ENCODE measurements around the gene SPEG. TPM values are rescaled to one million over a fixed set of nuclear protein-coding genes. Genes with fewer than 3 reads are reported as not detected.

The SPEG gene
- total RNA-seq, 3 donors from 2014 or later (not counting 1 experiment from before 2014, with no cell fraction given), result 0.35 to 1.5 (median 1.2) TPM

DNA sequence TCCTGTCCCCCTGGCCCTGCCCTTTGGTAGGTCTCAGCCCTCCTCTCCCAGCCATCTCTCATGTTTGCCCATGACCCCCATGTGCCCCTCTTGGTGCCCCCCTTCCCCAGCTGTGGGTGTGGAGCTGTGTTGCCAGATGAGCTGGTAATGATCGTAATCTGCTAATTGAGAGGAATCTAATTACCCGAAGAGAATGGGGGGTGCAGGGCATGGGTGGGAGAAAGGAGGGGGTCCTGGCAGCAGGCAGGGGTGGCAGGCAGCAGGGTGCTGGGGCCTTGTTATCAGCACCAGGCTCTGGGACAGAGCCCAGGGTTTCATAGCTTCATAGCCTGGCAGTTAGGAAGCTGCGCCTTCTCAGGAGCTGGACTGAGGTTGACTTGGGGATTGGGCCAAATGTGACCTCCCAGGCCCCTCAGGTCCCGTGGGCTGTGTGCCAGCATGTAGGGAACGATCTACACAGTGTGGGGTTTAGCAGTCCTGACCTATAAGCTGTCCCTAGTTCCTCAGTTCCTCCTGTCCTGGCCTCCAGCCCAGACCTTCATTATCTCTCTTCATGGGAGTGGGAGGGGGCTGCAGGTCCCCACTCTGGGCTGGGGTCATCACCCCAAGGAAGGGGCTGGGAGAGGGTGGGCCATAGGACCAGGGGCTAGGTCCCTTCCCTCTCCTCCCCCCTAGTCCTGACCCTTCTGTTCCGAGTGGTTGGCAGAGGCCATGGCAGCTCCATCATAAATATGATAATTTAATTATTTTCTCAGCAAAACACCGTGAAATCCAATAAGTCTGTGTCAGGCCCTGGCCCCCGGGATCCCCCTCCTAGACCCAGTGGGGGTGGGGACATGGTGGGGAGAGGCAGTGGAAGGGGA, 73.2 kb downstream of the SPEG start:
- Histone ChIP-seq H3K27me3 (ENCODE audit: control insufficient read depth, insufficient read depth, low read length) (peaks cover 28% of the 10 kb centered on the region), H3K4me3 (ENCODE audit: low read length) (no peak overlapping the region), H3K9me3 (ENCODE audit: control insufficient read depth, insufficient read depth, low read length) (no peaks in the 10 kb centered on the region), H3K4me1 (ENCODE audit: control insufficient read depth, insufficient read depth, low read length) (peaks cover 12% of the 10 kb centered on the region), H3K27ac (ENCODE audit: low read length) (no peak overlapping the region), H3K36me3 (ENCODE audit: control insufficient read depth, insufficient read depth, low read length) (peaks cover 33% of the 10 kb centered on the region)
- no peaks in the 10 kb centered on the region for H3K9me3 Mint-ChIP-seq
- H3K4me1 Mint-ChIP-seq, result peaks cover 0 to 18% of the 10 kb centered on the region in 2 donors
- H3K36me3 Mint-ChIP-seq, result peaks cover 7% of the 10 kb centered on the region
- TF ChIP-seq CTCF (IDR thresholded peaks at IDR 0.05), result no peak
- 78% methylated on average over 7 of the region's 8 CpGs for WGBS (ENCODE audit: insufficient coverage)
- peaks cover 9 to 30% of the 10 kb centered on the region in 2 donors for H3K27me3 Mint-ChIP-seq (ENCODE audit: low read depth in 2 of 2)
- ATAC-seq (no peak), DNase-seq (no peak)
- intact Hi-C loops (cut with micrococcal nuclease), result no loop called here
- H3K4me3 Mint-ChIP-seq, result no peak overlapping the region
- H3K27ac Mint-ChIP-seq, result no peak overlapping the region

- Mint-ChIP-seq H3K4me1 (peaks cover 0 to 19% of the 10 kb centered on the region in 2 donors), H3K27ac (no peak overlapping the region), H3K36me3 (peaks cover 7% of the 10 kb centered on the region), H3K9me3 (no peaks in the 10 kb centered on the region), H3K27me3 (ENCODE audit: low read depth in 2 of 2) (peaks cover 13 to 35% of the 10 kb centered on the region in 2 donors), H3K4me3 (no peak overlapping the region)
- WGBS (ENCODE audit: insufficient coverage), result 78% methylated on average over 4 of the region's 4 CpGs
- H3K27ac ChIP-seq (ENCODE audit: low read length), result no peak overlapping the region
- no peak for TF ChIP-seq CTCF (IDR thresholded peaks at IDR 0.05)
- ATAC-seq (no peak), DNase-seq (no peak)
- intact Hi-C loops (cut with micrococcal nuclease), result no loop called here
- H3K4me1 ChIP-seq (ENCODE audit: control insufficient read depth, insufficient read depth, low read length), result peaks cover 12% of the 10 kb centered on the region
- H3K4me3 ChIP-seq (ENCODE audit: low read length), result no peak overlapping the region
- no peaks in the 10 kb centered on the region for H3K9me3 ChIP-seq (ENCODE audit: control insufficient read depth, insufficient read depth, low read length)
- peaks cover 33% of the 10 kb centered on the region for H3K27me3 ChIP-seq (ENCODE audit: control insufficient read depth, insufficient read depth, low read length)
- H3K36me3 ChIP-seq (ENCODE audit: control insufficient read depth, insufficient read depth, low read length), result peaks cover 33% of the 10 kb centered on the region
Observed at GRCh38 chr2:219508444-219508734, 73.7 kb downstream of the SPEG start.

- Mint-ChIP-seq H3K27ac (peak overlapping the region in 1 of 2 donors; percentile 35), H3K27me3 (ENCODE audit: low read depth in 2 of 2) (peaks cover 21 to 42% of the 10 kb centered on the region in 2 donors), H3K36me3 (peaks cover 7% of the 10 kb centered on the region), H3K4me3 (no peak overlapping the region), H3K9me3 (no peaks in the 10 kb centered on the region), H3K4me1 (peaks cover 7 to 27% of the 10 kb centered on the region in 2 donors)
- Histone ChIP-seq H3K27me3 (ENCODE audit: control insufficient read depth, insufficient read depth, low read length) (peaks cover 36% of the 10 kb centered on the region), H3K27ac (ENCODE audit: low read length) (no peak overlapping the region), H3K4me3 (ENCODE audit: low read length) (no peak overlapping the region), H3K36me3 (ENCODE audit: control insufficient read depth, insufficient read depth, low read length) (peaks cover 28% of the 10 kb centered on the region), H3K9me3 (ENCODE audit: control insufficient read depth, insufficient read depth, low read length) (no peaks in the 10 kb centered on the region), H3K4me1 (ENCODE audit: control insufficient read depth, insufficient read depth, low read length) (peaks cover 12% of the 10 kb centered on the region)
- 15% methylated on average over 13 of the region's 14 CpGs for WGBS (ENCODE audit: insufficient coverage)
- TF ChIP-seq CTCF (IDR thresholded peaks at IDR 0.05), result no peak
- ATAC-seq, result peak; percentile 24 to 32 (median 25)
- intact Hi-C loops (cut with micrococcal nuclease), result no loop called here
- no peak for DNase-seq
Observed at GRCh38 chr2:219508971-219509779, 74.5 kb downstream of the SPEG start.
